ENCODE data around the gene IMP4. TPM values are rescaled to one million over a fixed set of nuclear protein-coding genes. Genes with fewer than 3 reads are reported as not detected.

Gene IMP4
- total and polyA plus RNA-seq, 2 of the 13 experiments (the other 11 are each of a cell fraction or from before 2014, with no cell fraction given): 142 to 158 TPM

DNA sequence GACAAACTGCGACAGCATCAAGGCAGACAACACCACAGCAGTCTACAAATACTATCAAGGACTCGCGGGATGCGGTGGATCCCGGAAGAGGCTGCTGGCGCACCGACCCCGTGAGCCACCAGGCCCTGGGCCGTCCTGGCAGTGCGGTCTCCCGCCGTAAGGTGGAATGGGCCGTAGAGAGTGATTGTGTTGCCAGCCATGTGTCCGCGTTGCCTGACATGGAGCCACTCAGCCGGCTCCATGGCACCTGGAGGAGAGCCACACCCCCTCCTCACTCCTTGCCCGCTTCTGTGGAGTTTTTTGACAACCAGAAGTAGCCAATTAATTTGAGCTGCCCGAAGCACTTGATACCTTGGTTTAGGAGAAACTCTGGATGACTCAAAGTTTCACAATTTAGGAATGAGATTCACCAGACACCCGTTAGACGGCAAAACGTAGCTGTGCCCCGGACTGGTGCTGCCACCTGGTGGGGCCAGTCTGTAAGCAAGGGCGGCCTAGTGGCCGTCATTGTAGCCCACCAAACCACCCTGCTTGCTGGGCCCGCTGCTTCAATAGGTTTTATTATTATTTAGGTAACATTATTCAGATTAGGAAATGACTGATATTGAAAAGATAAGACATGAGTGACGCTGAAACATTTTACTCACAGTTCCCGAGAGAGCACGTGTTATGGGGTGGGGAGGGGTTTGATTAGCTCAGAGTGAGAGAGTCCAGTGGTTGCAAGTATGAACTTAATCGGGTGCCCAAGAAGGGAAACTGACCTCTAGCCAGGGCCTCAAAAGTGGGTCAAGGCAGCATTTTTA is 10.2 kb upstream of the IMP4 start (continued):
- TF ChIP-seq, protein P1, sequence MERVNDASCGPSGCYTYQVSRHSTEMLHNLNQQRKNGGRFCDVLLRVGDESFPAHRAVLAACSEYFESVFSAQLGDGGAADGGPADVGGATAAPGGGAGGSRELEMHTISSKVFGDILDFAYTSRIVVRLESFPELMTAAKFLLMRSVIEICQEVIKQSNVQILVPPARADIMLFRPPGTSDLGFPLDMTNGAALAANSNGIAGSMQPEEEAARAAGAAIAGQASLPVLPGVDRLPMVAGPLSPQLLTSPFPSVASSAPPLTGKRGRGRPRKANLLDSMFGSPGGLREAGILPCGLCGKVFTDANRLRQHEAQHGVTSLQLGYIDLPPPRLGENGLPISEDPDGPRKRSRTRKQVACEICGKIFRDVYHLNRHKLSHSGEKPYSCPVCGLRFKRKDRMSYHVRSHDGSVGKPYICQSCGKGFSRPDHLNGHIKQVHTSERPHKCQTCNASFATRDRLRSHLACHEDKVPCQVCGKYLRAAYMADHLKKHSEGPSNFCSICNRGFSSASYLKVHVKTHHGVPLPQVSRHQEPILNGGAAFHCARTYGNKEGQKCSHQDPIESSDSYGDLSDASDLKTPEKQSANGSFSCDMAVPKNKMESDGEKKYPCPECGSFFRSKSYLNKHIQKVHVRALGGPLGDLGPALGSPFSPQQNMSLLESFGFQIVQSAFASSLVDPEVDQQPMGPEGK (CRISPR knock-in tag; IDR thresholded peaks at IDR 0.05): no peak; the same call in 1 of the 2 replicates
- TF ChIP-seq PHF21A (CRISPR knock-in tag; IDR thresholded peaks at IDR 0.05) (no peak), TRIM24 (CRISPR knock-in tag; IDR thresholded peaks at IDR 0.05) (no peak), ZNF615 (CRISPR knock-in tag; IDR thresholded peaks at IDR 0.05; ENCODE audit: borderline replicate concordance) (no peak), RELA (CRISPR knock-in tag; IDR thresholded peaks at IDR 0.05) (no peak), ATRX (CRISPR knock-in tag; IDR thresholded peaks at IDR 0.05; ENCODE audit: borderline replicate concordance) (no peak), ZNF766 (CRISPR knock-in tag; IDR thresholded peaks at IDR 0.05; ENCODE audit: borderline replicate concordance) (peak; percentile 83; the same call in 1 of the 2 replicates), EED (CRISPR knock-in tag; IDR thresholded peaks at IDR 0.05) (no peak), PHF20 (CRISPR knock-in tag; IDR thresholded peaks at IDR 0.05) (0 out of 2 replicates have a peak, but pooled peaks have one; percentile 26), ELF4 (CRISPR knock-in tag; IDR thresholded peaks at IDR 0.05; ENCODE audit: borderline replicate concordance) (no peak), THYN1 (CRISPR knock-in tag; IDR thresholded peaks at IDR 0.05; ENCODE audit: borderline replicate concordance, low read depth) (no peak), CENPT (CRISPR knock-in tag; IDR thresholded peaks at IDR 0.05; ENCODE audit: low read depth) (no peak), MXD4 (CRISPR knock-in tag; IDR thresholded peaks at IDR 0.05) (0 out of 2 replicates have a peak, but pooled peaks have one; percentile 25), AHR (CRISPR knock-in tag; IDR thresholded peaks at IDR 0.05) (no peak), NKX3-1 (CRISPR knock-in tag; IDR thresholded peaks at IDR 0.05) (no peak), ZNF644 (CRISPR knock-in tag; IDR thresholded peaks at IDR 0.05; ENCODE audit: low read depth) (no peak), ZNF775 (CRISPR knock-in tag; IDR thresholded peaks at IDR 0.05; ENCODE audit: borderline replicate concordance) (no peak), ELF1 (CRISPR knock-in tag; IDR thresholded peaks at IDR 0.05) (no peak), POLR2G (IDR thresholded peaks at IDR 0.05; ENCODE audit: low read depth, low read length) (no peak), TAF15 (IDR thresholded peaks at IDR 0.05; ENCODE audit: low read depth, low read length, poor library complexity, severe bottlenecking) (no peak), ZNF841 (CRISPR knock-in tag; IDR thresholded peaks at IDR 0.05; ENCODE audit: borderline replicate concordance) (no peak), CREB1 (IDR thresholded peaks at IDR 0.05) (no peak), CREB1 (CRISPR knock-in tag; IDR thresholded peaks at IDR 0.05) (no peak; the same call in 1 of the 2 replicates), ZNF883 (CRISPR knock-in tag; IDR thresholded peaks at IDR 0.05; ENCODE audit: not compliant biosample characterization) (no peak), ZNF234 (CRISPR knock-in tag; conservative IDR thresholded peaks at IDR 0.05) (no peak), ZNF572 (CRISPR knock-in tag; IDR thresholded peaks at IDR 0.05) (no peak), MZF1 (CRISPR knock-in tag; IDR thresholded peaks at IDR 0.05; ENCODE audit: borderline replicate concordance) (no peak), TBX3 (IDR thresholded peaks at IDR 0.05; ENCODE audit: borderline replicate concordance) (no peak), MIER3 (CRISPR knock-in tag; IDR thresholded peaks at IDR 0.05; ENCODE audit: borderline replicate concordance) (no peak)
- TF ChIP-seq, protein P2, sequence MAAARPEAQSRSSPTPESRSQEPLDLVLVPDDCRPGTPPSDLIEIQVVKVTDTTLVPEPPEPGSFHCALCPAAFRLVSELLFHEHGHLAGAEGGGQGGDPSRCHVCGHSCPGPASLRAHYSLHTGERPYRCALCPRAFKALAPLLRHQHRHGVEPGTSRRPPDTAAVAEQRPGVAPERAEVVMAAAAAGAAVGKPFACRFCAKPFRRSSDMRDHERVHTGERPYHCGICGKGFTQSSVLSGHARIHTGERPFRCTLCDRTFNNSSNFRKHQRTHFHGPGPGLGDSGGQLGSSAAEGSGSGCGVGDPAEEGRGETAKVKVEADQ (CRISPR knock-in tag; IDR thresholded peaks at IDR 0.05; ENCODE audit: borderline replicate concordance): no peak
